Measurements from ENCODE around the gene PRRG3. TPM values are rescaled to one million over a fixed set of nuclear protein-coding genes. Genes with fewer than 3 reads are reported as not detected.
"Not testable (repeated sequence)": the region's sequence is repeated elsewhere in the genome, so short reads cannot be mapped to it uniquely, and the experiment has no call there.

The PRRG3 gene
- total and polyA plus RNA-seq, 2 of the 4 experiments (the other 2 are of a cell fraction), result not detected

- H3K27me3 ChIP-seq (ENCODE audit: control insufficient read depth, insufficient read depth, low read length); H3K4me1 ChIP-seq (ENCODE audit: control insufficient read depth, insufficient read depth, low read length); ATAC-seq (ENCODE audit: low read depth); H2BK20ac ChIP-seq (ENCODE audit: low read depth, low read length); H3K18ac ChIP-seq (ENCODE audit: low read depth, low read length); H3K79me1 ChIP-seq (ENCODE audit: low read depth in 1 of 2, low read length in 2 of 2); H2AK5ac ChIP-seq (ENCODE audit: low read depth, low read length); H3K27ac ChIP-seq (ENCODE audit: insufficient read depth, low read length); H3K4me2 ChIP-seq (ENCODE audit: low read depth, low read length); H3K9me1 ChIP-seq (ENCODE audit: insufficient read depth, low read length); H4K20me1 ChIP-seq (ENCODE audit: insufficient read depth, low read length); H2BK120ac ChIP-seq (ENCODE audit: low read depth, low read length); POLR2A ChIA-PET (ENCODE audit: unreplicated experiment); H2BK5ac ChIP-seq (ENCODE audit: low read depth, low read length, poor library complexity, severe bottlenecking); H3K23ac ChIP-seq (ENCODE audit: low read depth, low read length); H3K56ac ChIP-seq (ENCODE audit: extremely low read depth, insufficient read depth, low read length); BruUV-seq (replicated peaks); H3K14ac ChIP-seq (replicated peaks; ENCODE audit: low read depth, low read length); CTCF ChIA-PET; H2AFZ ChIP-seq (replicated peaks; ENCODE audit: low read length, poor library complexity); DNase-seq; intact Hi-C loops (cut with micrococcal nuclease); H4K8ac ChIP-seq (ENCODE audit: low read depth in 2 of 2, low read length in 2 of 2); H4K5ac ChIP-seq (ENCODE audit: low read depth, low read length); H3K9ac ChIP-seq (ENCODE audit: low read depth, low read length); dilution Hi-C loops (cut with HindIII; ENCODE audit: low sequenced_read_pairs, unreplicated experiment); H2AK9ac ChIP-seq (replicated peaks; ENCODE audit: low read depth, low read length, poor library complexity); H4K91ac ChIP-seq (ENCODE audit: insufficient read depth, low read depth, low read length); H3K36me3 ChIP-seq (ENCODE audit: control insufficient read depth, insufficient read depth, low read length); H3K4me3 ChIP-seq (ENCODE audit: insufficient read depth, low read depth, low read length); H3K4ac ChIP-seq (ENCODE audit: low read depth, low read length); H2BK15ac ChIP-seq (ENCODE audit: low read depth, low read length): not testable (repeated sequence)
- WGBS, 2 experiments (ENCODE audit: extremely low coverage in 2 of 2, insufficient read length in 1 of 2), result 100% methylated on average over 1 of the region's 8 CpGs; no CpG with 5 or more reads in 1 of the 2 experiments
- in situ Hi-C loops (cut with MboI; ENCODE audit: low sequenced_read_pairs), result loop anchor here (25.0 kb wide), 1 partner anchor 535 kb away; no protein-coding TSS in a partner anchor
- H3K9me3 ChIP-seq (ENCODE audit: control insufficient read depth, insufficient read depth, low read length), result peaks cover 19% of the 10 kb centered on the region; the same call in 1 of the 2 replicates
These were observed 1.8 kb downstream of the PRRG3 start for GRCh38 chrX:151697082-151697481.
